HG02884 (cell line): Measurements from ENCODE around the gene RAB30.

Experiments
- ATAC-seq: cut with Tn5 transposase; IDR thresholded peaks from one replicate; pipeline ENCODE4 v1.9.1; 2021; ENCODE audit warnings: mild to moderate bottlenecking, moderate library complexity; ENCODE audit not compliant: unreplicated experiment

Gene RAB30

DNA sequence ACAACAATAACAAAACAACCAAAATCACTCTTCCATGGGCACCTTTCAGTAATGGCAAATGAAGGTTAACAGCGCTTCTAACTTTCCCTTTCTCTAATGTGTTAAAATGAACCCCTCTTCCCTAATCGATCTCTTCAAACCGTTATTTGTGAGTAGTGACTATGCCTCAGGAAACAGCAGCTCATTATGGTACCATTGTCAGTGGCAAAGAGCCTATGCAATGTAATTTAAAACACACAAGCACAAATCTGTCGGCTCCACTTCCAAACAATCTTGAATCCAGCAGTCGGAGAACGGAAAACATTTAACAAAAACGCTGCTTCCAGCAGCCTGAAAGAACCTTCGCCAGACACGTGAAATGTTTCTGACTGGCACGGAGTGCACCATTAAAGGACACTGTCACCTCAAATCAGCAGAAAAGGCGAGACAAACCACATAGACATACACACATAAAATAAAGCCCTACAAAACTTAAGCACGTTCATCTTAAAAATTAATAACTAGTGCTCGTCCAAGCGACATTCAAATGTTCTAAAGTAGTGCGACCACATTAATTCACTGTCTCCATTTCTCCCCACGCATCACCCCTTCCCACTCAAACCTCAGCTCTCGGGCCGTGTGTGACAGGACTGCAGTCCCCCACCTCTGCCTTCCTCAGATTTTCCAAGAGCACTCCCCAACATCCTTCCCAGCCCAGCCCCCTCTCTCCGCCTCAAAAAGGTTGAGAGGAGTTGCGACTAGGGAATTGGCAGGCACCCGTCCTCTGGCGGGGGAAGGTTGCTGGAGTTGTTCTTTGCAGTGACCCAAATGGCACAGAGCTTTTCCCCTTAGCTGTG lies 748 bp downstream of the RAB30 start:
- ATAC-seq: no peak

DNA sequence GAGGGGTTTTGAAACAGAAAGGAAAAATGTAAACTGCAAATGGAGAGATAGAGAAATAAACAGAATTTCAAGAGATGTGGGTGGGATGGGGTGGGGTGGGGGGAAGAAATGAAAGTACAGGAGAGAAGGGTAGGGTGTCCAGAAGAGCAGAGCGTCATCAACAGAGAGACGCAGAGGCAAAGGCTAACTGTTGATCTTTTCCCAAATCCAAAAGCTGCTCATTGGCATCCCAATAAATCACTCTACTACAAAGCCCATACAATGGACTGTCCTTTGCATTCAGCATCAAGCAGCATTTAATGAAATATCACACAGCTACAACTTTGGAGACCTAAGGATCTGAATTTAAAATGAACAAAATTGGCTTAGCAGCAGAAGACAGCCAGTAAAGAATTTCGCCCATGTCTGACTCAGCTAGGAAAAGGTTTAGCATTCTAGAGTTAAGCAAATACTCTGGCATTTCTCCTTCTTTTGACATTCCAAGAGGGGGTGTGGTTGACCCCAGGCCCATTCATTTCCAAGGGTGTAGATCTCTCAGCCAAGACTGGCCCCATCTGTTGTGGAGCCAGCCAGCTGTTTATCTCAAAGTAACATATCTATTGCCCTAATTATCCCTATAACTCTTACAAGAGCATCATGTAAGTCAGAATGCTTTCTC lies 1.5 kb downstream of the RAB30 start:
- ATAC-seq: no peak

DNA sequence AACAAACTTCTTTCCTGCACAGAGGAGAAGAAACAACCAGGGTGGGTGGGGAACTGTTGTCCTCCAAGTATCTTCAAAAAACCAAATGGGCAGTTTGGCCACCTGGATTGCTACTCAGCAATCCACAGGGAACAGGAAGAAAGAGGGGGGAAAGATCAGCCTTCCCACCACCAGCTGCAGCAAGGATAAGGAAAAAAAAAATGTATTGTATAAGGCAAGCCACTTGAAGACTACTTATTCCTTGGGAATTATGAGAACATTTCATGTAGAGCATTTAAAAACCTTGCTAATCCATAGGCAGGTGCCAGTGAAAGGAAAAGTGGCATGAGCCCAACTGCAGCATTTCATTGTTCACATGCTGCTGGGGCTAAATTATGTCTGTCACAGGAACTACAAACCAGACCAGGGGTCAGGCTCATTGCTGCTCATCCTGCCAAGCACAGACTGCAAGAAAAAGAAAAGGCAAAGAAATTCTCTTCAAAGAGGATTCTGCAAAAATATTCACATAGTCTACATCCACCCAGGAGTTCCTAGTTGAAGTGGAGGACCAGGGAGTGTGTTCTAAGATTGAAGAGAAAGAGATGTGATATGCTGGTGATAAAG lies 2.2 kb downstream of the RAB30 start:
- ATAC-seq: no peak

DNA sequence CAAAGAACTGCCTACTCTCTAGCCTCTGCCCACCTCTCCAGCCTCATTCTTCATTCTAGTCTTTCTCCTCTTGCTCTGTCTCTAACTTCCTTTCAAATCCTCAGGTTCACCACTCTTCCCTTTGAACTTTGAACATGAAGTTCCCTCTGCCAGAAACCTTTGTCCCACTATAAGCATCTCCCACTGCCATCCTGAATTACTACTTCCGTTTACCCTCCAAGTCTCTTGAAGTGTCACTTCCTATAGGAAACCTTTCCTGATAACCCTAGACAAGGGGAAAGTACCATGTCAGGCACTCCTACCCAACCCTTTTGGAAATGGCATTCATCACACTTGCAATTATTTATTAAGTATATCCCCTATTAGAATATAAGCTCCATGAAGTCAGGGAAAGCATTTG lies 3.1 kb downstream of the RAB30 start:
- ATAC-seq: no peak

DNA sequence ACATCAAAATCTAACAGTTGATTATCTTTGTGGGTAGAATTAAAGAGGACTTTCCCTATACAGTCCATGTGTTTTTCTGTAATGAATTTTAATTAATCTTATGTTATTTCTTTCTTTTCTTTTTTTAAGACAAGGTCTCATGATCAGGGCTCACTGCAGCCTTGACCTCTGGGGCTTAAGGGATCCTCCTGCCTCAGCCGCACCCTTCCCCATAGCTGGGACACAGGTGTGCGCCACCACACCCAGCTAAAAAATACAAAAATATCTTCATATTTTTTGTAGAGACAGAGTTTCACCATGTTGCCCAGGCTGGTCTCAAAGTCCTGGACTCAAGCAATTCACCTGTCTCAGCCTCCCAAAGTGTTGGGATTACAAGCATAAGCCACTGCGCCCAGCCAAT lies 7.7 kb downstream of the RAB30 start:
- no peak for ATAC-seq

DNA sequence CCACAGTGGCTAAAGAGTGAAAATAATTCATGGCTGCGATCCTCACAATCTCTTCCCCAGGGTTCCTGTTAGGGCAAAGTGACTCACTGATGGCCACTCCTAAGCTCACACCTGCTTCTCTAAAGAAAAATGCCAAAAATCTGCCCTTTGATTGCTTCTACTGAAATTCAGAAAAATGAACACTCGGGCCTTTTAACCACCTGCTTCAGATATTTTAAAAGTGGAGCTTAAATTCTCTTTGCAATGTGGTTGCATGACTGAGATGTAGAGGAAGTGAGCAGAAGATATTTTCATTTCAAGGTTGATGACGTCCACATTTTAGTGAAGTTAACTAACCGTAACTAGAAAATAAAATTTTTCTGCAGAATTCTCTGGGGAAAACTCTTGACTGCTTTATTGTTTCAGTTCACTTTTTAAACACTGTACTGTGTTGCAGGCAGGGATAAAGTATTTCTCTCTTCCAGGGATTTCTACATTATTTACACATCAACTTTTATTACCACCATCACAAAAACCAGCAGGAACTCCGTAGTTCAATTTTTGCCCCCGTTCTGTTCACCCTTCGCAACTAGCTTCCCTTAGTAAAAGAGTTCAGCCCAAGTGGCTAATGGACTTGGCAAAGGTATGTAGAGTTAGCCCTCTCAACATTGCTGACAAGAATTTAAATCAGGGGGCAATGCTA lies 8.5 kb downstream of the RAB30 start:
- ATAC-seq: peak; percentile 61

DNA sequence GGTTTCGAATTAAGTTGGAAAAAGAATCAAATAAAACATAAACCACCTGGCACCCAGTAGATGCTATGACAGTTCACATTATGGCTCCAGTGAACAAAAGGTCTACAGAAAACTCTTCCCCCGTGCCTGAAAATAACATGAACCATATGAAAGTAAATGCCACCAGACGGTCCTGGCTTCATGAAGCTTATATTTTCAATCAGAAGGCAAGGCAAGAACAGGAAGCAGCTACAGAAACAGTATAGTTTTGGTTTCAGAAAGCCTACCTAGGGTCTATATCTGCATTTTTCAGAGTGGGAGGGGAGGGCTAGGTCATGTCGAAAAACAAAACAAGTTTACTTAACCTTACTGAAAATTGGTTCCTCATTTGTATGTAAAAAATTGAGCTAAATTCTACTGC lies 9.8 kb downstream of the RAB30 start:
- ATAC-seq: peak; percentile 74

DNA sequence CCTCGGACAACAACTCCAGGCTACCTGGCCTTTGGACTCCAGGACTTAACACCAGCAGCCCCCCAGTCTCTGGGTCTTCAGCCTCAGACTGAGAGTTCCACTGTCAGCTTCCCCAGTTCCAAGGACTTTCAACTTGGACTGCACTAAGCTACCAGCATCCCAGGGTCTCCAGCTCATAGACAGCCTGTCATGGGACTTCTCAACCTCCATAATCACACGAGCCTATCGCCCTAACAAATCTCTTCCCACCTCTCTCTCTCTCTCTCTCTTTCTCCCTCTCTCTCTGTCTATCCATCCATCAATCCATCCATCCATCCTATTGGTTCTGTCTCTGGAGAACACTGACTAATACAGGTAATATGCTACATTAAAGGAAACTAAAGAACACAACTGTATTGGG lies 10.7 kb downstream of the RAB30 start:
- no peak for ATAC-seq

DNA sequence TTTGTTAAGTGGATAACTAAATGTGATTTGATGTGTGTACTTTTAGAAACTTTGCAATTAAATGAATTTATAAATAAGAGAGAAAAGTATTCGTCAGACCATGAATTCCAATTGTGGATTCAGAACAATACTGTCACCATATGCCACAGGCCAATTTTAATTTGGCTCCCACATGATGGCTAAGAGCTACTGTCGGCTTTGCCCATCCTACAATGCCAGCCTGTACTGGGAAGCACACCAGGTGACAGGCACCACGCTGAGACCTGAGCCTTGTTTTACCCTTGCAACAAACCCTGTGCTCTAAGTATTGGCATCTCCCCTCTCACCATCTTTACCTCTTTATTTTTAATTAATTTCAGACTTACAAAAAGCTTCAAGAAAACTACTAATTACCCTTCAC lies 14.0 kb downstream of the RAB30 start:
- no peak for ATAC-seq

DNA sequence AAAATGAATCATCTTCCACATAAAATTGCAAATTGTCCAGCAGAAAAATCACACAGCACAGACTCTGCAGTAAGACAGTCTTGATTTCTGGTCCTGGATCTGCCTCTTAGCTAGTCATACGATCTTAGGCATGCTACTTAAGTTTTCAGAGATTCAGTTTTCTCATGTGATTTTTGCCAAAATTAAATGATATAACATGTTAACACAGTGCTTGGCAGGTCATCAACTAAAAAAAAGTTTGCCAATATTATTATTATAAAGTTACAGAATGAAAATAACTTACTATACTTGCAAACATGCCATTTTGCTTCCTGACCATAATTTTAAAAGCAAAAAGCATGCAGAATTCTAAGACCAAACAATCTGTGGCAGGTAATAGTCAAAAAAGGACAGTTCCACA lies 15.1 kb downstream of the RAB30 start:
- no peak for ATAC-seq

DNA sequence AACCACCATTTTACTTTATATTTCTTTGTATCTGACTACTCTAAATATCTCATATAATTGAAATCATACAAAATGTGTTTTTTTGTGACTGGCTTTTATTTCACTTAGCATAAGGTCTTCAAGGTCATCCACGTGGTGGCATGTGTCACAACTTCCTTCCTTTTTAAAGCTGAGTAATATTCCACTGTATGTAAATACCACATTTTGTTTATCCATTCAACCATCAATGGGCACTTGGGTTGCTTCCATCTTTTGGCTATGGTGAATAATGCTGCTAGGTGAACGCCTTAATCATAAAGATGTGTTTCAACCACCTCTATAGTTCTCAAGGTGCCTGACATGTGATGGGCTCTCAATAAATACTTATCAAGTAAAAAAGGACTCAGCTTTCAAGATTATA lies 15.5 kb downstream of the RAB30 start:
- ATAC-seq: no peak

DNA sequence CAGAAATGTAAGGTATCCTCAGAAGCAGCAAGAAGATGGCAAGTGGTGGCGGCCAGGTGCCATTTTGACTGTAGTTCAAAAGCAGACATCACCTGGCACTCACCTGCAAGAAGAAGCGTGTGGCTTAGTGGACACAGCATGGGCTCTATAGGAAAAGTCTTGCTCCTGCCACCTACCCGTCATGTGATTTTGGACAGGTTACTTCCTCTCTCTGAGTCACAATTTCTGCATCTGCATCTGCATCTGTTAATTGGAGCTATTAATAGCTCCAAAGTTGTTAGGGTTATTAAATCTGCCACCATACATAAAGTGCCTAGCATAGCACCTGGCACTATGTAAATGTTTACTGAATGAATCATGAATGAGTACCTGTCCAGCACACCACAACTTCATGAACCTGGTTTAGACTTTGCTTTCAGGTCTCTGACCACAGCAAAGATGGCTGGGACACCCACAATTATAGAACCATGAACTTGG lies 16.8 kb downstream of the RAB30 start:
- no peak for ATAC-seq

DNA sequence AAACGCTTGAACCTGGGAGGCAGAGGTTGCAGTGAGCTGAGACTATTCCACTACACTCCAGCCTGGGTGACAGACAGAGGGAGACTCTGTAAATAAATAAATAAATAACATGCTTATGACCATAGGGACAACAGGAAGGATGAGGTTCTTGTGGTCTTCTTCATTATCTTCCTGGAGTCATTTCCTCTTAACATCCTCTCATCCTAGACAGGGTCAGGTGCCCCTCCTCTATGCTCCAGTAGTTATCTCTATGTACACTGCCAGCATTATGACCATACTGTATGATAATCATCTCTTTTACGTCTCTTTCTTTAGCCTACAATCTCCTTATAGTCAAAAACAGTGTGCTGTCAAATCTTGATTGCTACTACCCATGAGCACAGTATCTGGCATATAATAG lies 17.7 kb downstream of the RAB30 start:
- no peak for ATAC-seq

DNA sequence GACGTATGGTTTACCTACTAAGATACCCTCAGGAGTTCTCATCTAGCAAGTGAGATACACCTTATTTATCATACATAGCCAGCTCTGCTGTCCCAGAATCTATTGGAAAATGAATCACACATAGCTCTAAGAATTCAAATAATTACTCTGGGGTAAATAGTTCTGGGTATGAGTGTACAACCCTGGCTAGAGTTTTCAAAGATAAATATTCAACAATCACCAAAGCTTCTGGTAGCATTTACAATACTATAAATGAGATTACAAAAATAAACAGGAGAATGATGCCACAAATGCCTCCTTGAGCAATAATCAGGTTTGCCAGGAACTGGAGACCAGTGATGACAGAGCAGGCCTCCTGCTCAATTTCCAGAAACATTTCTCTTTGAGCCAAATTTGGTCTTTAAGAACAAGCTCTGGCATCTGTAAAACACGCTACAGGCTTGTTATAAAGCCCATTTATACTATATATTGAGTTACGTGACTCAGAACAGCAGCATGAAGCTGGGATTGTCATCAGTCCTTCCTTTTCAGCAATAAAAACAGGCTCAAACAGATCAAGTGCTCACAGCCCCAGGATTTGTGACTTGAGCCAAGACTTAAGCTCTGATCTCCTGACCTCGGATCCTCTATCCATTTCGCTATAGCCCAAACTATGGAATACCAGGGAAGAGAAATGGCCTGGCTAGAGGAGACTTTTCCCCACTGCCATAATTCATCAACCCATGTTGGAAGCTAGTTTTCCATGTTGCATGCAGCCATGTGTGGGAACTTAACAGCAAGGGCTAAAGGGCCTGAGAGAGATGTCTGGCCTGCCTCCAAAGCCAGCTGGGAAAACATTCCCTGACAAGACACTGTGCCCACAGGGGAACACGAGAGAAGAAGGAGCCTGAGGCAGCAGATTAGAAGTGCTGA lies 19.7 kb downstream of the RAB30 start:
- no peak for ATAC-seq

DNA sequence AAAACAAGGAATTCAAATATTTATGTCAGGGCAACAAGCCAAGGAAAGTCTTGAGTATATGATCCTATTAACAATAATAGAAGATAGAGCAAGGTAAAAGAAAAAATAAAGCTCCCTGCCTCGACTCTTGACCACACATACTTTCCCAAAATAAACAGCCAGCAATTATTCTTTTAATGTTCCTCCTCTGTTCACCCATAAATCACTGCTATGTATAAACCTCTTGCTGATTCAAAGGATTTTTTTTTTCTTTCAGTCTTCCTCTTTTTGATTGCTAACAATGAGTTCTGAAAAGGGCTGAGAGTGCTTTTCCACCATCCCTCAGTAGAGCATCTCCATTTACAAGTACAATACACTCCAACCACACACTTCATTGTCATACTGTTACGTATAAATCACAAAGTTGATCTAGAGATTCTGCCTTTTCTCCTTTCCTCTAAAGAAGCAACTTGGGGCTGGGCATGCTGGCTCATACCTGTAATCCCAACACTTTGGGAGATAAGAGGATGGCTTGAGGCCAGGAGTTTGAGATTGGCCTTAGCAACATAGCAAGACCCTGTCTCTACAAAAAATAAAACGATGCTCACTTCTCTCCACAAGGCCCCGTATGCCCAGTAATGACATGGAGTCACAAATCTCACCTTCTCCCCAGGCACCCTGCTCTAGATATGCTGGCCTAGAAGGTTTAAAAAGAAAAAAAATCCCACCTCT lies 24.0 kb downstream of the RAB30 start:
- no peak for ATAC-seq

DNA sequence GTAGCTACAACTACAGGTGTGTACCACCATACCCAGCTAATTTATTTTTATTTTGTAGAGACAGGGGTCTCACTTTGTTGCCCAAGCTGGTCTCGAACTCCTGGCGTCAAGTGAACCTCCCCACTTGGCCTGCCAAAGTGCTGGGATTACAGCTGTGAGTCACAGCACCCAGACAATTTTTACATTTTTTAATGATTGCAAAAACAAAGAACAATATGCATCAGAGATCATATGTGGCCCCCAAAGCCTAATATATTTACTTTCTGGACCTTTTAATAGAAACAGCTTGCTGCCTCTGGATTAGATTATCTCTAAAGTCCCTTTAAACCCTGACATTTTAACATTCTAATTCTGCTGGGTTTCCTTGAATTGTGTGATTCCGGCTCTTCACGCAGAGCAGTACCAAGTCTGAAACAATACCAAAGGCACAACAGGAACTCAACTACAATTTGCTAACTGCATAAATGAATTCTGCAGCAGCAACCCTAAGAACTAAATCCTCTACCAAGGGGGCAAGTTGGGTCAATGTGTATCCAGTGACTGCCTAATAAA lies 25.0 kb downstream of the RAB30 start:
- no peak for ATAC-seq

DNA sequence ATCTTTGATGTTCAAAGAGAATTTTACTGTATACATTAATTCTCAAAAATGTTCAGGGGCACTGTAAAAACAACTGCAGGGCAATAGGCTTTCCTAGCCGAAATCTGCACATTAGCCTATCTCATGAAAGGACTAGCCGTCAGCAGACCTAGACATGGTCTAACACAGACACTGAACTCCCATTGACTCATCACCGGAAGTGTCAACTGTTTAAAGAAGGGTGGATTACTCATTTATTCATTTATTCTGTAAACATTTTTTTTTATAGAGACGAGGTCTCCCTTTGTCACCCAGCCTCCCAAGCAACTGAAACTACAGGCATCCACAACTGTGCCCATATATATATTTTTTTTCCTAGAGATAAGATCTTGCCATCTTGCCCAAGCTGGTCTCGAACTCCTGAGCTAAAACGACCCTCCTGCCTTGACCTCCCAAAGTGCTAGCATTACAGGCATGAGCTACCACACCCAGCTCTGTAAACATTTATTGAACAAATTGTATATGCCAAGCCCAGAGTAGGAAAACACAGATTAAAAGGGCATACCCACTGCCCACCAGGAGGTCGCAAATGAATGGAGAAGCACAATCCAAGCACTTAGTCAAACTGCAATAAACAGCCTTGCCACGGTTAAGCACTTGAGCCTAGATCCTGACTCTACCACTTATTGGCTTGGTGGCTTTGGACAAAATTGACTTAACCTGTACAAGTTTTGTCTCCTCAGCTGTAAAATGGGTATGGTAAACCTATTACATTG lies 26.6 kb downstream of the RAB30 start:
- peak; percentile 48 for ATAC-seq

DNA sequence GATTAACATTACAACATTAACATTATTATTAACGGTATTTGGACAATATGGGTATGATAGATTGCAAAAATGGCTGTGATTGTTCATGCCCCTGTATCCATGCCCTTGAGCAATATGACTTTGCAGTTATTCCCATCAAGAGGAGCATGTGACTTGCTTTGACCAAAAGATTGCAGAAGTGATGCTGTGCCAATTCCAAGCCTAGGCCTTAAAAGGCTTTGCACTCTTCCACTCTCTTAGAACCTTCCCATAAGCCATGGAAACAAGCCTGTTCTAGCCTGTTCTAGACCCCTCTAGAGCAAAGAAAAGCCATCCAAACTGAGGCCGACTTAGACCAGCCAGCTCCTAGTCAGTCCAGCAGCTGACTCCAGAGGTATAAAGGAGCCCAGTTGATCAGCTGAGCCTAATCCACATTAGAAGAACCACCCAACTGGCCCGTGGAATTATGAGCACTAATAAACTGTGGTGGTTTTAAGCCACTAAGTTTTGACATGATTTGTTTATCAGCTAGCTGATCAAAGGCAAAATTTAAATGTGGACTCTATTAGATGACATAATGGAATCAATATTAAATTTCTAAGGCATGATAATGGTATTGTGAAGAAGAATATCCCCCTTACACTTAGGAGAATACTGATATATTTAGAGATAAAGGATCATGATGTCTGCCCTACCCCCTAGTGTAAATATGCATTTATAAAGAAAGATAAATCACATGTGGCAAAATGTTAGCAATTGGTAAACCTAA lies 28.6 kb downstream of the RAB30 start:
- ATAC-seq: no peak
